A673 (cell line): ENCODE measurements around the gene GRIN2A. TPM values are rescaled to one million over a fixed set of nuclear protein-coding genes. Genes with fewer than 3 reads are reported as not detected.

ENCODE experiments used
- BruUV-seq: library from RNA; stranded (reverse); fragments of 400-500 nt; replicated peaks from 2 replicates; lab custom pipeline; 2021; lab: Mats Ljungman, UMichigan
- CTCF ChIA-PET: fragments of 300-600 bp; sonication (Branson Sonifier 250); formaldehyde crosslinking; loops from one replicate; lab custom pipeline; 2022; ENCODE audit warnings: antibody characterized with exemption; lab: Charles Lee
- POLR2A ChIA-PET: fragments of 300-600 bp; sonication (Branson Sonifier 250); formaldehyde crosslinking; loops from one replicate; lab custom pipeline; 2022; ENCODE audit warnings: antibody characterized with exemption; ENCODE audit not compliant: low non-redundant PET; lab: Charles Lee
- DNase-seq: peaks from one replicate; pipeline ENCODE4 v3.0.0-alpha.2; 2015; ENCODE audit warnings: low spot score
- H3K27ac ChIP-seq: fragments of 200-600 bp; sonication (generic); 2 replicates; pipeline ENCODE4 v1.5.1; 2016; ENCODE audit warnings: mixed run types, low read depth, mild to moderate bottlenecking, mixed read lengths, antibody characterized with exemption, low read length; ENCODE audit not compliant: poor library complexity, severe bottlenecking
- H3K27me3 ChIP-seq: fragments of 200-600 bp; sonication (generic); replicated peaks from 2 replicates; pipeline ENCODE4 v1.6.1; 2017; ENCODE audit warnings: mixed run types, low read depth, mild to moderate bottlenecking, mixed read lengths, antibody characterized with exemption, low read length; ENCODE audit not compliant: insufficient read depth, poor library complexity
- H3K36me3 ChIP-seq: fragments of 200-600 bp; sonication (generic); 2 replicates; pipeline ENCODE4 v1.6.1; 2016; ENCODE audit warnings: mixed run types, mild to moderate bottlenecking, mixed read lengths, antibody characterized with exemption, low read length; ENCODE audit not compliant: insufficient read depth, poor library complexity, severe bottlenecking
- H3K4me1 ChIP-seq: fragments of 200-600 bp; sonication (generic); 2 replicates; pipeline ENCODE4 v1.6.1; 2017; ENCODE audit warnings: mixed run types, mild to moderate bottlenecking, mixed read lengths, antibody characterized with exemption, low read length; ENCODE audit not compliant: insufficient read depth, poor library complexity, severe bottlenecking
- H3K4me3 ChIP-seq: fragments of 200-600 bp; sonication (generic); 2 replicates; pipeline ENCODE4 v1.5.1; 2016; ENCODE audit warnings: low read depth, mixed run types, mild to moderate bottlenecking, mixed read lengths, low read length; ENCODE audit not compliant: poor library complexity, severe bottlenecking
- H3K9me3 ChIP-seq: fragments of 200-600 bp; sonication (generic); 2 replicates; pipeline ENCODE4 v1.6.1; 2016; ENCODE audit warnings: mixed run types, low read depth, mild to moderate bottlenecking, mixed read lengths, antibody characterized with exemption, low read length; ENCODE audit not compliant: poor library complexity, severe bottlenecking
- EZH2 ChIP-seq: fragments of 200-600 bp; sonication (generic); IDR thresholded peaks from 2 replicates; pipeline ENCODE4 v1.6.1; 2017; ENCODE audit warnings: borderline replicate concordance, low read depth, mild to moderate bottlenecking, mixed read lengths, antibody characterized with exemption, low read length; ENCODE audit not compliant: poor library complexity, severe bottlenecking
- intact Hi-C: fragments of 100-400 bp; cut with micrococcal nuclease; formaldehyde crosslinking; loops from one replicate; pipeline ENCODE4 v1.10.0; 2022; ENCODE audit not compliant: unreplicated experiment
- total RNA-seq: library from RNA; stranded (reverse); gene quantifications from 2 replicates; pipeline ENCODE4 v1.2.3, GENCODE V29; 2021
- TF ChIP-seq, protein P1 (sequence below): fragments of 300-800, 200-600 bp; sonication (generic); conservative IDR thresholded peaks from 2 replicates; pipeline ENCODE4 v1.5.1; 2017; ENCODE audit warnings: low read depth, mild to moderate bottlenecking, antibody characterized with exemption, low read length, moderate library complexity, mixed read lengths

GRIN2A gene
- total RNA-seq, 1 experiment from 2014 or later = 1.2 TPM

DNA sequence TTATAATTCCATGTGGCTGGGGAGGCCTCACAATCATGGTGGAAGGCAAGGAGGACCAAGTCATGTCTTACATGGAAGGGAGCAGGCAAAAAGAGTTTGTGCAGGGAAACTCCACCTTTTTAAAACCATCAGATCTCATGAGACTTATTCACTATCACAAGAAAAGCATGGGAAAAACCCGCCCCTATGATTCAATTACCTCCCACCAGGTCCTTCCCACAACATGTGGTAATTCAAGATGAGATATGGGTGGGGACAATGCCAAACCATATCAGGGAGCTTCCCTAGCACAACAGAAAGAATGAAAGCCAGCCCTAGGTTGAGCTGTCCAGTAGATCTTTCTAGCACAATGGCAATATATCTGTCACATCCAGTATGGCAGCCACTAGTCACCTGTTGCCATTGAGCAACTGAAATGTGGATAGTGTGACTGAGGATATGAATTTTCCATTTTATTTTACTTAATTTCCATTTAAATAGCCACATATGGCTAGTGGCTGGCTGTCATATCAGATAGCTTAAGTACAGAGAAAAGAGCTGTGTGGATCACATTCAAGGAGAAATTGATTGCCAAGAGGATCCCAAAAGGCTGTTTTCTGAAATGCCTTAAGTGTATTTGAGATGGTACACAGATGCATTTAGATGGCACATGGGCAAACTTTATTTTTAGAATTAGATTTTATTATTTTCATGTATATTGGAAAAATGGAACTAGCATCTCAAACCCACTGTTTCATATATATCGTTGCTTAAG lies 273.0 kb downstream of the GRIN2A start:
- CTCF ChIA-PET = no interaction called here
- no TSS peak for BruUV-seq
- intact Hi-C loops = no loop called here
- TF ChIP-seq EZH2 = no peak
- TF ChIP-seq, protein P1, sequence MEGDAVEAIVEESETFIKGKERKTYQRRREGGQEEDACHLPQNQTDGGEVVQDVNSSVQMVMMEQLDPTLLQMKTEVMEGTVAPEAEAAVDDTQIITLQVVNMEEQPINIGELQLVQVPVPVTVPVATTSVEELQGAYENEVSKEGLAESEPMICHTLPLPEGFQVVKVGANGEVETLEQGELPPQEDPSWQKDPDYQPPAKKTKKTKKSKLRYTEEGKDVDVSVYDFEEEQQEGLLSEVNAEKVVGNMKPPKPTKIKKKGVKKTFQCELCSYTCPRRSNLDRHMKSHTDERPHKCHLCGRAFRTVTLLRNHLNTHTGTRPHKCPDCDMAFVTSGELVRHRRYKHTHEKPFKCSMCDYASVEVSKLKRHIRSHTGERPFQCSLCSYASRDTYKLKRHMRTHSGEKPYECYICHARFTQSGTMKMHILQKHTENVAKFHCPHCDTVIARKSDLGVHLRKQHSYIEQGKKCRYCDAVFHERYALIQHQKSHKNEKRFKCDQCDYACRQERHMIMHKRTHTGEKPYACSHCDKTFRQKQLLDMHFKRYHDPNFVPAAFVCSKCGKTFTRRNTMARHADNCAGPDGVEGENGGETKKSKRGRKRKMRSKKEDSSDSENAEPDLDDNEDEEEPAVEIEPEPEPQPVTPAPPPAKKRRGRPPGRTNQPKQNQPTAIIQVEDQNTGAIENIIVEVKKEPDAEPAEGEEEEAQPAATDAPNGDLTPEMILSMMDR = no peak
- H3K4me1 ChIP-seq = no peaks in the 10 kb centered on the region
- H3K27me3 ChIP-seq = no peaks in the 10 kb centered on the region
- no peak for DNase-seq
- POLR2A ChIA-PET = no interaction called here
- H3K36me3 ChIP-seq = no peaks in the 10 kb centered on the region
- H3K27ac ChIP-seq = no peak overlapping the region
- no peaks in the 10 kb centered on the region for H3K9me3 ChIP-seq
- H3K4me3 ChIP-seq = no peak overlapping the region

DNA sequence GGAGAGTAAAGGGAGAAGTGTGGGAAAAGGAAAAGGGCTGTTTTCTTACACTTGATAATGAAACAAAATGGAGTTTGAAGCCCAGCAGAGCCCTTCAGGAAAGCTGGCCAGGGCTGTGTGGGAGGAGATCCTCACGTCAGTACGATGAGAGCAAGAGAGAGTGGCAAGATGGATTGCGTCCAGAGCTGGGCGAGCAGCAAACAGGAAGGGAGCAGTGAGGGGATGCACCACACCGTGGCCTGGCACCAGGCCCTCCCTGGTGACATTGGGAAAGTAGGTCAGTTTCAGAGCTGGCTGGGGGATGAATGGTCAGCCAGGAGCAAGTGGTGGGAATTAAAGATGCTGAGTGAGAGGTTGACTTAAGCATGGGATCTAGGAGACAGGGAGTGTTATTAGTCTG lies 273.6 kb downstream of the GRIN2A start:
- Histone ChIP-seq H3K36me3 (no peaks in the 10 kb centered on the region), H3K27me3 (no peaks in the 10 kb centered on the region), H3K9me3 (no peaks in the 10 kb centered on the region), H3K27ac (no peak overlapping the region), H3K4me1 (no peaks in the 10 kb centered on the region), H3K4me3 (no peak overlapping the region)
- no peak for DNase-seq
- intact Hi-C loops = no loop called here
- no TSS peak for BruUV-seq
- ChIA-PET CTCF (no interaction called here), POLR2A (no interaction called here)
- TF ChIP-seq EZH2 = no peak
- TF ChIP-seq, protein P1 = no peak

DNA sequence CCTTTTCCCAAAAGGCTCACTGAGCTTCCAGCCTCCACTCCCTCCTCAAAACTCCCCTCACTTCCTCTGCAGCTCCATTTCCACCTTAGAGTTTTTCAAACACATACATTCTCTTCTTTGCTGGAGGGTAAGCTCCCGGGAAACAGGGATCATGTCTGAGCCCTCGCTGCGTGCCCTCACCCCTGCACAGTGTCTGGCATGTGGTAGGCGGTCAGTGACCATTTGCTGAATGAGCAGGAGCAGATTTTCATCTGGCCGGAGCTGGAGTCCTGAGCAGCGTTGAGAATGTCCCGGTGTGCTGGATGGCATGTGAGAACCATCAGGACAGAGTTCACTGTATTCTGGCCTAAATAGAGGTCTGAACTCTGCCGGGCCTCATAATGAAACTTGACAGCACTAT lies 274.5 kb downstream of the GRIN2A start:
- H3K4me3 ChIP-seq = no peak overlapping the region
- H3K27ac ChIP-seq = no peak overlapping the region
- TF ChIP-seq, protein P1 = no peak
- no peak for TF ChIP-seq EZH2
- ChIA-PET POLR2A (no interaction called here), CTCF (no interaction called here)
- intact Hi-C loops = no loop called here
- no peaks in the 10 kb centered on the region for H3K36me3 ChIP-seq
- no peaks in the 10 kb centered on the region for H3K27me3 ChIP-seq
- no TSS peak for BruUV-seq
- no peak for DNase-seq
- H3K9me3 ChIP-seq = no peaks in the 10 kb centered on the region
- no peaks in the 10 kb centered on the region for H3K4me1 ChIP-seq
